ENCODE data around the gene MASP2. TPM values are rescaled to one million over a fixed set of nuclear protein-coding genes. Genes with fewer than 3 reads are reported as not detected.

MASP2 gene
- total and polyA plus RNA-seq, 9 of the 15 experiments (the other 6 are each of a cell fraction or from before 2014, with no cell fraction given), result 0.01 to 0.23 (median 0.06) TPM; not detected in 3

GRCh38 chr1:11012260-11013159, 34.5 kb downstream of the MASP2 start, which contains the start of gene TARDBP (continued):
- no peak for TF ChIP-seq REST (IDR thresholded peaks at IDR 0.05; ENCODE audit: borderline replicate concordance)
- peak; percentile 83 for TF ChIP-seq REST (CRISPR knock-in tag; IDR thresholded peaks at IDR 0.05; ENCODE audit: low read depth)
- 0 out of 2 replicates have a peak, but pooled peaks have one; percentile 3 for TF ChIP-seq SMARCE1 (IDR thresholded peaks at IDR 0.05)
- peak; percentile 87 for TF ChIP-seq HNRNPL (IDR thresholded peaks at IDR 0.05; ENCODE audit: low read depth, low read length)
- TF ChIP-seq ZNF324 (CRISPR knock-in tag; IDR thresholded peaks at IDR 0.05), result no peak
- TF ChIP-seq, protein P1, sequence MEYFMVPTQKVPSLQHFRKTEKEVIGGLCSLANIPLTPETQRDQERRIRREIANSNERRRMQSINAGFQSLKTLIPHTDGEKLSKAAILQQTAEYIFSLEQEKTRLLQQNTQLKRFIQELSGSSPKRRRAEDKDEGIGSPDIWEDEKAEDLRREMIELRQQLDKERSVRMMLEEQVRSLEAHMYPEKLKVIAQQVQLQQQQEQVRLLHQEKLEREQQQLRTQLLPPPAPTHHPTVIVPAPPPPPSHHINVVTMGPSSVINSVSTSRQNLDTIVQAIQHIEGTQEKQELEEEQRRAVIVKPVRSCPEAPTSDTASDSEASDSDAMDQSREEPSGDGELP (CRISPR knock-in tag; IDR thresholded peaks at IDR 0.05; ENCODE audit: borderline replicate concordance), result peak; percentile 80
- TF ChIP-seq KAT8 (IDR thresholded peaks at IDR 0.05; ENCODE audit: low read depth), result peak; percentile 76; the same call in 1 of the 2 replicates
- TF ChIP-seq ZNF551 (CRISPR knock-in tag; IDR thresholded peaks at IDR 0.05), result no peak
- TF ChIP-seq SRSF7 (optimal IDR thresholded peaks at IDR 0.05; ENCODE audit: low read depth, low read length), result no peak
- no peak for TF ChIP-seq ZFP91 (CRISPR knock-in tag; IDR thresholded peaks at IDR 0.05)
- TF ChIP-seq ZNF282 (CRISPR knock-in tag; IDR thresholded peaks at IDR 0.05), result peak; percentile 96
- peak; percentile 96 for TF ChIP-seq BHLHE40 (IDR thresholded peaks at IDR 0.05; ENCODE audit: low read length)
- TF ChIP-seq, protein P2, sequence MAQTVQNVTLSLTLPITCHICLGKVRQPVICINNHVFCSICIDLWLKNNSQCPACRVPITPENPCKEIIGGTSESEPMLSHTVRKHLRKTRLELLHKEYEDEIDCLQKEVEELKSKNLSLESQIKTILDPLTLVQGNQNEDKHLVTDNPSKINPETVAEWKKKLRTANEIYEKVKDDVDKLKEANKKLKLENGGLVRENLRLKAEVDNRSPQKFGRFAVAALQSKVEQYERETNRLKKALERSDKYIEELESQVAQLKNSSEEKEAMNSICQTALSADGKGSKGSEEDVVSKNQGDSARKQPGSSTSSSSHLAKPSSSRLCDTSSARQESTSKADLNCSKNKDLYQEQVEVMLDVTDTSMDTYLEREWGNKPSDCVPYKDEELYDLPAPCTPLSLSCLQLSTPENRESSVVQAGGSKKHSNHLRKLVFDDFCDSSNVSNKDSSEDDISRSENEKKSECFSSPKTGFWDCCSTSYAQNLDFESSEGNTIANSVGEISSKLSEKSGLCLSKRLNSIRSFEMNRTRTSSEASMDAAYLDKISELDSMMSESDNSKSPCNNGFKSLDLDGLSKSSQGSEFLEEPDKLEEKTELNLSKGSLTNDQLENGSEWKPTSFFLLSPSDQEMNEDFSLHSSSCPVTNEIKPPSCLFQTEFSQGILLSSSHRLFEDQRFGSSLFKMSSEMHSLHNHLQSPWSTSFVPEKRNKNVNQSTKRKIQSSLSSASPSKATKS (CRISPR knock-in tag; IDR thresholded peaks at IDR 0.05), result no peak
